EH (cell line): ENCODE measurements around the gene OR52K2.
"Not testable (repeated sequence)": the region's sequence is repeated elsewhere in the genome, so short reads cannot be mapped to it uniquely, and the experiment has no call there.

ENCODE experiments used
- DNase-seq: peaks from one replicate; pipeline ENCODE4 v3.0.0-alpha.2; 2015; ENCODE audit warnings: low read depth

OR52K2 gene

GRCh38 chr11:4480577-4481239 is 31.6 kb downstream of the OR52K2 start:
- DNase-seq = peak; percentile 55

- no peak for DNase-seq
Observed at GRCh38 chr11:4481240-4481582, 32.1 kb downstream of the OR52K2 start.

- no peak for DNase-seq
Observed at GRCh38 chr11:4482445-4482844, 33.4 kb downstream of the OR52K2 start, which contains the start of gene OR52K1. TSS of gene OR52K1 (plus strand) at chr11:4482646. CDS start at chr11:4488901, 6,255 bp downstream.

GRCh38 chr11:4484310-4484709 is 35.2 kb downstream of the OR52K2 start:
- DNase-seq = no peak

- DNase-seq = not testable (repeated sequence)
Observed at GRCh38 chr11:4491405-4491804, 42.3 kb downstream of the OR52K2 start.

GRCh38 chr11:4491878-4492606 is 42.9 kb downstream of the OR52K2 start:
- DNase-seq = no peak

- no peak for DNase-seq
Observed at GRCh38 chr11:4493480-4493818, 44.4 kb downstream of the OR52K2 start.

GRCh38 chr11:4495487-4495886 is 46.4 kb downstream of the OR52K2 start:
- DNase-seq = no peak

GRCh38 chr11:4495986-4496385 is 46.9 kb downstream of the OR52K2 start:
- no peak for DNase-seq

- no peak for DNase-seq
Observed at GRCh38 chr11:4496557-4497248, 47.6 kb downstream of the OR52K2 start.
